Neural progenitor cell (in vitro differentiated cells): ENCODE results near the gene GXYLT2. TPM values are rescaled to one million over a fixed set of nuclear protein-coding genes. Genes with fewer than 3 reads are reported as not detected.

ENCODE experiments used
- DNase-seq: peaks from one replicate; pipeline ENCODE4 v3.0.0-alpha.2; 2016; ENCODE audit warnings: low spot score
- H2AFZ ChIP-seq: fragments of 200-600 bp; sonication (generic); replicated peaks from 2 replicates; pipeline ENCODE4 v1.6.1; 2016; ENCODE audit warnings: antibody characterized with exemption
- H3F3A ChIP-seq: fragments of 200-600 bp; sonication (generic); 2 replicates; pipeline ENCODE4 v1.6.1; 2016; ENCODE audit warnings: antibody characterized with exemption, low read depth
- H3K27ac ChIP-seq: fragments of 200-600 bp; sonication (generic); 2 replicates; pipeline ENCODE4 v1.5.1; 2016; ENCODE audit warnings: mild to moderate bottlenecking
- H3K27me3 ChIP-seq: fragments of 200-600 bp; sonication (generic); 2 replicates; pipeline ENCODE4 v1.6.1; 2016; ENCODE audit warnings: mild to moderate bottlenecking, moderate library complexity
- H3K36me3 ChIP-seq: fragments of 200-600 bp; sonication (generic); 2 replicates; pipeline ENCODE4 v1.5.1; 2016
- H3K4me1 ChIP-seq: fragments of 200-600 bp; sonication (generic); 2 replicates; pipeline ENCODE4 v1.6.1; 2016; ENCODE audit warnings: mixed run types
- H3K4me2 ChIP-seq: fragments of 200-600 bp; sonication (generic); 2 replicates; pipeline ENCODE4 v1.6.1; 2016
- H3K4me3 ChIP-seq: fragments of 200-600 bp; sonication (generic); 2 replicates; pipeline ENCODE4 v1.5.1; 2016
- H3K79me2 ChIP-seq: fragments of 200-600 bp; sonication (generic); 2 replicates; pipeline ENCODE4 v1.6.1; 2016; ENCODE audit warnings: low read depth
- H3K9ac ChIP-seq: fragments of 200-600 bp; sonication (generic); 2 replicates; pipeline ENCODE4 v1.6.1; 2016
- H3K9me3 ChIP-seq: fragments of 200-600 bp; sonication (generic); 2 replicates; pipeline ENCODE4 v1.5.1; 2016; ENCODE audit warnings: low read depth
- H4K20me1 ChIP-seq: fragments of 200-600 bp; sonication (generic); 2 replicates; pipeline ENCODE4 v1.6.1; 2016; ENCODE audit warnings: low read depth
- H3K27ac Mint-ChIP-seq: 3 replicates; pipeline ENCODE4 v1.8.0; 2021; ENCODE audit warnings: mixed read lengths
- H3K27me3 Mint-ChIP-seq: 2 replicates; pipeline ENCODE4 v1.8.0; 2022; ENCODE audit warnings: low read depth, mild to moderate bottlenecking, inconsistent platforms, moderate library complexity, mixed read lengths; ENCODE audit not compliant: insufficient read depth
- H3K36me3 Mint-ChIP-seq: 3 replicates; pipeline ENCODE4 v1.8.0; 2021; ENCODE audit warnings: mixed read lengths
- H3K4me1 Mint-ChIP-seq: 3 replicates; pipeline ENCODE4 v1.8.0; 2021; ENCODE audit warnings: mixed read lengths
- H3K4me3 Mint-ChIP-seq: 3 replicates; pipeline ENCODE4 v1.8.0; 2021; ENCODE audit warnings: mild to moderate bottlenecking, moderate library complexity, mixed read lengths
- H3K9me3 Mint-ChIP-seq: 3 replicates; pipeline ENCODE4 v1.8.0; 2020; ENCODE audit warnings: mixed read lengths
- CTCF ChIP-seq: fragments of 200-600 bp; sonication (generic); IDR thresholded peaks from 2 replicates; pipeline ENCODE4 v1.5.1; 2017; ENCODE audit warnings: antibody characterized with exemption, mild to moderate bottlenecking
- EZH2 ChIP-seq: fragments of 200-600 bp; sonication (generic); IDR thresholded peaks from 2 replicates; pipeline ENCODE4 v1.6.1; 2017; ENCODE audit warnings: antibody characterized with exemption, mild to moderate bottlenecking, moderate library complexity
- EZH2phosphoT487 ChIP-seq: fragments of 200-600 bp; sonication (generic); IDR thresholded peaks from 2 replicates; pipeline ENCODE4 v1.6.1; 2017; ENCODE audit warnings: antibody characterized with exemption
- total RNA-seq: library from RNA; depleted of rRNA; stranded (reverse); fragments of >200 nt; gene quantifications from 2 replicates; pipeline ENCODE4 v1.2.3, GENCODE V29; 2015; ENCODE audit warnings: low replicate concordance

The GXYLT2 gene
- total RNA-seq, 1 donor from 2014 or later = 3.6 TPM

- Histone ChIP-seq H3K4me1 (no peaks in the 10 kb centered on the region), H3K4me2 (no peak overlapping the region), H3K36me3 (no peaks in the 10 kb centered on the region), H3F3A (no peaks in the 10 kb centered on the region), H3K9ac (no peak overlapping the region), H3K9me3 (no peaks in the 10 kb centered on the region), H4K20me1 (no peaks in the 10 kb centered on the region), H3K4me3 (no peak overlapping the region), H3K27me3 (no peaks in the 10 kb centered on the region), H2AFZ (no peak overlapping the region), H3K79me2 (no peaks in the 10 kb centered on the region), H3K27ac (no peak overlapping the region)
- Mint-ChIP-seq H3K9me3 (peaks cover 3% of the 10 kb centered on the region), H3K4me3 (no peak overlapping the region), H3K27me3 (peaks cover 4% of the 10 kb centered on the region), H3K27ac (no peak overlapping the region), H3K36me3 (no peaks in the 10 kb centered on the region), H3K4me1 (no peaks in the 10 kb centered on the region)
- TF ChIP-seq CTCF = no peak
- no peak for TF ChIP-seq EZH2phosphoT487
- TF ChIP-seq EZH2 = no peak
- no peak for DNase-seq
These were observed 25.3 kb upstream of the GXYLT2 start for GRCh38 chr3:72862314-72863090.

- DNase-seq = no peak
- Histone ChIP-seq H3K36me3 (no peaks in the 10 kb centered on the region), H3K79me2 (no peaks in the 10 kb centered on the region), H2AFZ (no peak overlapping the region), H3K4me3 (no peak overlapping the region), H3K27ac (no peak overlapping the region), H3K27me3 (peaks cover 28% of the 10 kb centered on the region), H3K4me2 (no peak overlapping the region), H3K9ac (no peak overlapping the region), H3K9me3 (no peaks in the 10 kb centered on the region), H3K4me1 (no peaks in the 10 kb centered on the region), H3F3A (no peaks in the 10 kb centered on the region), H4K20me1 (no peaks in the 10 kb centered on the region)
- Mint-ChIP-seq H3K4me1 (no peaks in the 10 kb centered on the region), H3K9me3 (no peaks in the 10 kb centered on the region), H3K4me3 (no peak overlapping the region), H3K36me3 (no peaks in the 10 kb centered on the region), H3K27me3 (peaks cover 18% of the 10 kb centered on the region), H3K27ac (no peak overlapping the region)
- no peak for TF ChIP-seq EZH2phosphoT487
- no peak for TF ChIP-seq CTCF
- TF ChIP-seq EZH2 = no peak
These were observed 15.7 kb upstream of the GXYLT2 start for GRCh38 chr3:72872183-72872582.

- H3K27ac ChIP-seq = no peak overlapping the region
These were observed 522 bp upstream of the GXYLT2 start for GRCh38 chr3:72887343-72887704.

More at GRCh38 chr3:72887343-72887704, 522 bp upstream of the GXYLT2 start:
- Histone ChIP-seq H3F3A (peaks cover 26% of the 10 kb centered on the region), H3K4me3 (peak overlapping the region; percentile 37), H3K36me3 (no peaks in the 10 kb centered on the region), H3K4me1 (peaks cover 41% of the 10 kb centered on the region), H3K9ac (no peak overlapping the region), H3K79me2 (no peaks in the 10 kb centered on the region), H2AFZ (no peak overlapping the region), H3K27me3 (peaks cover 64% of the 10 kb centered on the region), H4K20me1 (peaks cover 22% of the 10 kb centered on the region), H3K4me2 (peak overlapping the region; percentile 72), H3K9me3 (no peaks in the 10 kb centered on the region)
- no peak for TF ChIP-seq EZH2
- TF ChIP-seq CTCF = no peak
- no peak for TF ChIP-seq EZH2phosphoT487
- Mint-ChIP-seq H3K9me3 (peaks cover 9% of the 10 kb centered on the region), H3K27ac (no peak overlapping the region), H3K36me3 (no peaks in the 10 kb centered on the region), H3K4me1 (peaks cover 41% of the 10 kb centered on the region), H3K27me3 (peaks cover 51% of the 10 kb centered on the region), H3K4me3 (peak overlapping the region; percentile 82)
- no peak for DNase-seq
